GM12872 (cell line): Measurements from ENCODE around the gene SLC22A15.

ENCODE experiments used
- CTCF ChIP-seq: IDR thresholded peaks from 3 replicates; pipeline ENCODE4 v1.5.1; 2011; ENCODE audit warnings: low read depth, mild to moderate bottlenecking, low read length, moderate library complexity; ENCODE audit not compliant: insufficient read depth

SLC22A15 gene

GRCh38 chr1:115976062-115976920, at the start of gene SLC22A15:
Gene SLC22A15 (plus strand): TSS chr1:115976513. CDS start chr1:115976628, 115 bp downstream.
- TF ChIP-seq CTCF = no peak

- TF ChIP-seq CTCF = no peak
These were observed 48.3 kb upstream of the SLC22A15 start for GRCh38 chr1:115927971-115928370.

GRCh38 chr1:115929881-115930280, 46.4 kb upstream of the SLC22A15 start:
- TF ChIP-seq CTCF = no peak

- no peak for TF ChIP-seq CTCF
These were observed 42.7 kb upstream of the SLC22A15 start for GRCh38 chr1:115933625-115934024.

GRCh38 chr1:115939455-115939854, 36.9 kb upstream of the SLC22A15 start:
- no peak for TF ChIP-seq CTCF

- TF ChIP-seq CTCF = no peak
These were observed 30.2 kb upstream of the SLC22A15 start for GRCh38 chr1:115946116-115946515.

GRCh38 chr1:115949156-115949555, 27.2 kb upstream of the SLC22A15 start:
- TF ChIP-seq CTCF = no peak
